Hepatic stellate cell (primary cell): Measurements from ENCODE around the gene TACC2.

ENCODE experiments used
- DNase-seq: peaks from one replicate; pipeline ENCODE4 v3.0.0; 2011; ENCODE audit warnings: low spot score

TACC2 gene

DNA sequence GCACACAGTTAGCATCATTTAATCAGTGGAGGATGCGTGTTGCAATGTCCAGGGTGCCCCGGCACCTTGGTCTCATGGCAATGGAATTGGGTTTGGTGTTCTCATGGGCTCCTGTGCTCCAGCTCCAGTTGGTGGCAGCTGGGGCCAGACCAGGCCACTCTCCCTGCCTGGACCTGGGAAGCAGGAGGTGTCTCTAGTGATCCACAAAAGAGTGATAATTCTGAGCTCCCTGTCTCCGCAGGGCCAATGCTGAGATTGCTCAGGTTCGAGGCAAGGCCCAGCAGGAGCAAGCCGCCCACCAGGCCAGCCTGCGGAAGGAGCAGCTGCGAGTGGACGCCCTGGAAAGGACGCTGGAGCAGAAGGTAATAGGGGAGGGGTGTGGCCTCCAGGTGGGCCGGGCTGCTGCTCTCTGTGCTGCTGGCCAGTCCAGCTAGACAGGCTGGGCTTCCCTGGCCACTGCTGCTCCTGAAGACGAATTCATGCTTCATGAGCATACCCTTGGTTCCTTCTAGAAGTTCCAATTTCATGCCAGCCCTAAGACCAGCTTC, 260.4 kb downstream of the TACC2 start:
- no peak for DNase-seq

DNA sequence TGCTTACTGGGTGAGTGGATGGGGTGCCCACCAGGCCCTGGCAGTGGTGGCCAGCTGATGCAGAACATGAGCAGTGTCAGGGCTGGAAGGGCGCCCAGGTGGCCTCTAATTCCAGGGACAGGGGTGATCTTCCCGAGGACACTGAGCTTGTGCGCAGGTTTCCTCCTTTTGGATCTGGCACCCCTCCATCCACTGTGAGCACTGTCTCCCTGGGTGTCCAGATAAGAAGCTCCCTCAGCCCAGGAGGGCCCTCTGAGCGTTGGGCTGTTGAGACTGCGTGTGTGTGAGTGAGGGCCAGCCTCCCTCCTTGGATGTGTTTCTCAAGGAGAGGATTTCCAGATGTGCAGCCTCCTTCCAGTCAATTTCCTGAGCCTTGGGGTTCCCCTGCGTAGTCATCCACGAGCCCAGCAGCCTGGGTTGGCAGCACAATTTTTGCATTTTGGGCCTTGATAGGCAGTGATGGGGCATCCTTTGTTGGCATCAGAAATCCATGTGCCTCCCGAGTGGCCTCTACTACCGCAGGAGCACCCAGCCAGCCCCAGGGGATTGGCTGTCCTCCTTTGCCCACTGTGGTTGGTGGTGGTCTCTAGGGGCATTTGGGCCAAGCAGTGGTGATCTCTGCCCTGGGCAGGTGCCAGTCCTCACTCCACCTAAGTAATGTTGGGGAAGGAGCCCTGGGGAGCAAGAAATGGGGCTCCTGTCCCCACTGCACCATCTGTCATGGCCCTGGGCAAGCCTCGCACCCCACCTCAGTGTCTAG, 261.2 kb downstream of the TACC2 start:
- no peak for DNase-seq

DNA sequence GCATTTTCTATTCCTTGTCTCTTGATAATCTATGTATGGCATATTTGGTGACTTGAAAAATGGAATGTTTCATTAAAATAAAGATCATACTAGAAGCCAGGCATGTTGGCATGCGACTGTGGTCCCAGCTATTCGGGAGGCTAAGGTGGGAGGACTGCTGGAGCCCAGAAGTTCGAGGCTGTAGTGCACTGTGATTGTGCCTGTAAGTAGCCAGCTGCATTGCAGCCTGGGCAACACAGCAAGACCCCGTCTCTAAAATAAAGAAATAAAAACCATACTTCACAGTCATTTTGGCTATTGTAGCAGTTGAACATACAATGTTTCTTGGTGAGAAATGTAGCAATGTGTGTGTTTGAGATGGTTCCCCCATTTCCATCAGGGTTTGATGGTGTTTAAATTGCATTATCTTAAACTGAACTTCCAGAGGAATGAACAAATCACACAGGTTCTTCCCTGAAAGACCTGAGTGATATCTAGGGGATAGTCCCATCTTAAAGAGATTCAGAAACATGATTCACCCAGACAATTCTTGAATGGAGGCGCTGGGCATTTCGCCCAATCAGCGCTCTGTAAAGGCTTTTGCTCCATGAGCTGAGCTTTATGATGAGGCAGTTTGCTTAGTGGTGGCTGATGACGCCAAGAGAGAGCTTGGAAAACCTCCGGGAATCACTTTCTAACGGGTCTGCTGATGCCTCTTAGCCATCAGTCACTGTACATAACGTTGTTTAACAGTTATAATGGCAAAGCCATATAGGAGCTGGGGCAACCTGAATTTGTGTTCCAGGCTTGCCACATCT, 262.7 kb downstream of the TACC2 start:
- DNase-seq, result no peak

DNA sequence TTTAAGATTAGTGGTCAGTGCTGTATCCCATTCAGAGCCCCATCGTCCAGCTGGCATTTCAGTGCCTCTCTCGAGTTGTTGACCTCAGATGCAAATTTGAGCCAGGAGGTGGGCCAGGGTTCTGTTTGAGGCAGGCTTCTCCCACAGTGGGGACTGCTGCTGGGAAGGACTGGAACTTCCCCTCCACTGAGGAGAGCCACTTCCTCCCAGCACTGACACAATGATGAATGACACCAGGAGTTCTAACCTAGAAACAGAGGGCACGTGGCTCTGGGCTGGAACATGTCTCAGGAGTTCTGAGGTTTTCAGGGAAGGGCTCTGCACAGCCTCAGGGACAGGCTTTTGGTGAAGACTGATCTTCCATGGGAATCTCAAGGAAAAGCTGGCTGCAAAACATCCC, 263.8 kb downstream of the TACC2 start:
- no peak for DNase-seq

DNA sequence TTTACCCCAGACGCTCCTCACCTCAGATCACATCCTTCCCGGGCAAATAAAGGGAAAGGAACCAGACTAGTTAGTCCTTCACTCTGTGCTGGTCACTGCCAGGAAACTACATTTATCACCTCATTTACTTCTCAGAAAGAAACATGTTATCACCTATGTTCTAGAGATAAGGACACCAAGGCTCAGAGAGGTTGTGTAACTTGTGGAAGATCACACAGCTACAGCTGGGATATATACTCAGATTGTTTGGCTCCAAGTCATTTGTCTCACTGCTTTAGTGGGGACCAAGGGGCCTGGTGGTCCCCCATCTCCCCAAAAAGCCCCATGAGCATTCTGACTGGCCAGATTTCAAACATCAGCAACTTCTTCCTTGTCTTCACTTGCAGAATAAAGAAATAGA, 264.6 kb downstream of the TACC2 start:
- DNase-seq, result no peak

DNA sequence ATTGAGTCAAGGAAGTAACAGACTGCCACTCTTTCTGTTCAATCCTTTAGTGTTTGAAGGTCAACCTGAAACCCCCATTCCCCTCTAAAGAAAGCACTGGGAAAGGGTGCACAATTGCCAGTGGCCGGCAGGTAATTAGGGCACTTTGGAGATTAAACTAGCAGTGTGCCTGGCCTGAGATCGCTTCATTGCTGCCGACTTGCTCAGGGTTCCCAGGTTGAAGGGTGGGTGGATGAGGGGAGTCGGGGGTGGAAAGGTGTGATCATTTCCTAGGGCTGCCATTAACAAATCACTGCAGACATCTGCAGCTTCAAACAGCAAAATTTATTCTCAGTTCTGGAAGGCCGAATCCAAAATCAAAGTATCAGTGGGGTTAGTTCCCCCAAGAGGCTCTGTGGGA, 265.9 kb downstream of the TACC2 start:
- DNase-seq, result no peak

DNA sequence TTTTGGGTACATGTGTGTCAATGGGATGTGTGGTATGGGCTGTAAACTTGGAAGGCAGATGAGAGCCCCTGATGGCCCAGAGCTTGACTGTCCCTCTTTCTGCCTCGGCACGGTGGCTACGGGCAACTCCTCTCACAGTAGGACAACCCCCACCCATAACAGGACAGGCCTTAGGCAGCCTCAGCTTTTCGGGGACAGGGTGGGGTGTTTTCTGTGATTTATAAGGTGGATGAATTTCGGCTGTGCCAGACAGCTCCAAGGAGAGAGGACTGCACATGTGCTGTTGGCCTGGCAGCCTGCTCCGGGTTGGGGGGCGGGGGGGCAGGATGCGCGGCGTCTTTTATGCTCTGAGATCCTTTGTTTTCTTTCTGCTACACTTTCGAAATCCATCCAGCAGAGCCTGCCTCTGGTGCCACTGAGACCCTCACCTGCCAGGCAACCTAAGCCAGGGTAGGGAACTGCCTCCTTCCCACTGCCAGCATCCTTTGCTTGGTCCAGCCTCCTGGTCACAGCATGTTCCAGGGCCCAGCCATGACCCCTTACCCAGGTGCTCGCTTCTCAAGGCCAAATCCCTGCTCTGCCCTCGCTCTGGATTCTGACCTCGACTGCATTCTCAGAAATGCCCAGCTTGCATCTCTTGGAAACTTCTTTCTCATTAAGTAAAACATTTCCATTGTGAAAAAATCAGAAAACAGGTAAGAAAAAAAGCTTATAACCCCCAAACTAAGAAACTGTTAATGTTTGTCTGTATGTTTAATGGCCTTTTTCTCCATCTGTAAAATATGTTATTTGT, 266.7 kb downstream of the TACC2 start:
- DNase-seq, result no peak

DNA sequence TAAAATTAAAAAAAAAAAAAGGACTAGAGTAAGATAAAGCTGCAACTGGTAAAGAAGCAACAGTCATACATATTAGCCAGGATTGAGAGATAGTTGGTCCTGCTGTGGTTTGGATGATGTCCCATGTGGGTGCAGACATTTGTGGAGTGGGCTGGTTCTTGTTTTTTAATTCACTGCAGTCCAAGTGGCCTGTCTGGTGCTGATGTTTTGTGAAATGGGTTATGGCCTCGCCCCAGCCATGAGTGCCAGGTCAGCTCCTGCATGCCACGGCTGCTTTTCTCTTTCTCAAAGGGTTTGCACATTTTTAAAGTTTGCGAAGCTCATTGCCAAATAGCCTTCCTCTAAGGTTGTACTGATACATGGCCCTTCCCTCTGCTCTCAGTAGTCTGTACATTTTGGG, 268.1 kb downstream of the TACC2 start:
- DNase-seq, result no peak

DNA sequence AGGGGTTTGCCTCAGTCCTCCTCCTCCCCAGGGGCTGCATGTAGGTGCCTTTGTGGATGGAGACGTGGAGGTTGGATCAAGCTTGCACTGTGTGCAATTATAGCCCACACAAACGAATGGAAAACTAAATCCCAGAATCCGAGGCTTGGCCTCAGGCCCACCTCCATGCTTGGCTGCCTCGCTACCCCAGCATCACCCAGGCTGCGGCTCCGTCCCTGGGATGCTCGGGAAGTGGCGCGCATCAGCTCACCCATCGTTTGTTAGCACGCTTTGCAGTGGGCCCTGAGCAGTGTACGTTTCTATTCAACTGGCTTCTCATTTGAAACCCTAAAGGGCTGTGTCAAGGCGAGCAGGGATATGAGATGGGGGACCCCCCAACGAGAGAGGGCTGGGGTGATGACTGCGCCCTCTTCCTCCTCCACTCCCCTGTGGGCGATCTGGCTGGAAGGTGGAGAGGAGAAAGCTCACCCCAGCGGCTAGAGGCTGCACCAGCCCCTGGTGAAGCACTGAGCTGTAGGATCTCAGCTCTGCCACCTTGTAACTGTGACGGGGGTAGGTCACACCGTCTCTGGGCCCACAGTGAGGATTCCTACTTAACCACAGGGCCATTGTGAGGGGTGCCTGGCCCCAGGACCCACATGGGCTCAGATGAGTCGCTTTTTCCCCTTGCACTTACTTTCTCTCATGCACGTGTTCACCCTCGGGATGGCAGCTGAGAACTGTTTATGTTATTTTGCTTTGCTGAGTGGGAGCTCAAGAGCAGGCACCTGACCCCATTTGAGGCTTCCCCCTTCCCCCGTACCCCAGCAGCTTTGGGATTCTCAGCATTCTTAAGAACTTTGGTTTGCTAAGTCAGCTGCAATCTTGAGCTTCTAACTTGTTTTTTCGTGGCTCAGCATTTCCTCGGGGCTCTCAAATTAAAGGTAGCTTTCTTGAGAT, 269.4 kb downstream of the TACC2 start:
- peak; percentile 41 for DNase-seq

DNA sequence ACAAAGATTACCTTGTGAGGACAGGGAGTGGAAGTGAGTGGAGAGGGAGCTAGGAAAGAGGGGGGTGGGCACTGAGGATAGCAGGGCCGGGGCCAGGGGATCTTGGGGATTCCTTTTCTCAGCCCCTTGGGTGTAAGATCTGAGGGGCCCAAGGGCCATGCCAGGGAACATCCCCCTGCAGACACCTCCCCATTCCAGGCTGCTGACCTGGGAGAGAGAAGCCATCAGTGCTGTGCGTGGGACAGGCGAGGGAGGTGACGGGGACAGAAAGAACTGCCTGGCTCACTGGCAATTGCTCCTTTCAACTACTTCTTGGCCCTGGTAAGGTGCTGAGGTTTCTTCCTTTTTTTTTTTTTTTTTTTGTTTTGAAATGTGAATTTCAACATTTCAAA, 270.1 kb downstream of the TACC2 start:
- no peak for DNase-seq

DNA sequence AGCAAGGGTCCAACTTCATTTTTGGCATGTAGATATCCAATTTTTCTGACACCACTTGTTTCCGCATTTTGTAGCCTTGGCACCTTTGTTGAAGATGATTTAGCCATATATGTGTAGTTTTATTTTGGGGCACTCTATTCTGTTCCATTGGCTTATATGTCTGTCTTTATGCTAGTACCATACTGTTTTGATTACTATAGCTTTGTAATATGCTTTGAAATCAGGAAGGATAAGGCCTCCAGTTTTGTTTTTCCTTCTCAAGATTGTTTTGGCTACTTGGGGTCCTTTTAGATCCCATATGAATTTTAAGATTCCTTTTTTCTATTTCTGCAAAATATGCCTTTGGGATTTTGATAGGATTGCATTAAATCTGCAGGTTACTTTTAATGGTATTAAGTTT, 272.6 kb downstream of the TACC2 start:
- DNase-seq, result no peak

DNA sequence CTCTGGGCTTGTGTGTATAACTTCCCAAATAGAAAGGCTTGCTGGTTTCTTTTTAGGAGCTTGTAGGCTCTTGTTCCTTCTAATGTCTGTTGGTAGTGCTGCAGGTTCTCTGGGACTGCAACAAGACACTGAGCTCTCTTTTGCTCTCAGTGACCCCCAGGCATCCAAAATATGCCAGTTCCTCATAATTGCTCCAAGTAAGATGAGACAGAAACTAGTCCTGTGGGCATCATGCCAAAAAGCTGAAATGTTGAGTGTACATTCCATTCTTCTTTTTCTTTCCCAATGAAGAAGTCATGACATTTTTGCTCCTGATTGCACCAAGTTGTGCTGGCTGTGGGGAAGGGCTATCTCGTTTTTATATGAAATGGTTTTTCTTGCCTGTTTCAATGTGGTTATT, 275.0 kb downstream of the TACC2 start:
- peak; percentile 72 for DNase-seq

DNA sequence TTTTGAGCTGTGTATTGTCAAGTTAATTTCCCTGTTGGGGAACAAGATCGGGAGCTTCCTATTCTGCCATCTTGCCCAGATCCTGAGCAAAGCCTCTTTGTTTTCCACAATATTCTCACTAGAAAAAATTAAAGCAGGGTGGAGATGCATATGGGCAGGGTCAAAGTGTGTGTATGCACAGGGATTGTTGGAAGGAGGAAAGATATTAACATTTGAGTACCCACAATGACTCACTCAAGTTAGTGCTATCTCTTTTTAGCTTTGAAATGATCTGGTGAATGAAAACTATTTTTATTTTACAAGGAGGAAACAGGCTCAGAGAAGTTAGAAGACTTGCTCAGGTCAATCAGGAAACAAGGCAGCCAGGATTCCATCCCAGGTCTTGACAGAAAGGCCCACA, 275.5 kb downstream of the TACC2 start:
- no peak for DNase-seq

DNA sequence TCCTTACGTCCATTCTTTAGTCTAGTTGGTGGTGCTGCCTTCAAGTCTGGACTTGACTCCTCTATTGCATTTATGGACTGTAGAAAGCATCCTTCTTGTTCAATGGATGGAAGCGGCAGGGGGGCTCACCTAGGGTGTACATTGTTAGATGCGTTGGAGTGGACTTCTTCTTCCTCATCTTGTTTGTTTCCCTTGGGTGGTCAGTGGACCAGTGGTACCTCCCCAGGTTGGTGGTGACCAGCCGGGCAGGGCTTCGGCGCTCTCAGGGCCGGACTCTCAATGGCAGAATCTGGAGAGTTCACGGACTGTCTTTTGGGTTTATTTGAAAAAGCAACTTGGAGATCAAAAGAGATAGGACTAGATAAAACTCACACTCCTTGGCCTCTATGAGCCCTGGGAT, 276.0 kb downstream of the TACC2 start:
- no peak for DNase-seq

DNA sequence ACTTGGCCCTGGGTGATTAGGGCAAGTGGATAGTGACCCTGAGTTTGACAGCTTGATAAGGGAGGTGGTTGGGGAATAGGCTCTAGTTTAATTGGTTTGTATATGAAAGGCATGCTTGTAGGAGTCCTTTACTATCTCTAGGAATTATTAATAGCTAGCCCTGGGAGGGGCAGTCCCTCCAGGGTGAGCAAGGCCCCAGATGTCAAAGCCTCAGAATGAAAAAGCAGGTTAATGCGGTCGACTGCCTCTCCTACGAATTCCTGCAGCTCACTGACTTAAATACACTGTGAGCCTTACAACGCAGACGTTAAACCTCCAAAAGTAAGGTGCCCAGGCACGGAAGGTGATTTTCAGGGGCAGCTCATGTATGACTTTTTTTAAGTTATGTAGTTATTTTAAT, 276.9 kb downstream of the TACC2 start:
- DNase-seq, result no peak

DNA sequence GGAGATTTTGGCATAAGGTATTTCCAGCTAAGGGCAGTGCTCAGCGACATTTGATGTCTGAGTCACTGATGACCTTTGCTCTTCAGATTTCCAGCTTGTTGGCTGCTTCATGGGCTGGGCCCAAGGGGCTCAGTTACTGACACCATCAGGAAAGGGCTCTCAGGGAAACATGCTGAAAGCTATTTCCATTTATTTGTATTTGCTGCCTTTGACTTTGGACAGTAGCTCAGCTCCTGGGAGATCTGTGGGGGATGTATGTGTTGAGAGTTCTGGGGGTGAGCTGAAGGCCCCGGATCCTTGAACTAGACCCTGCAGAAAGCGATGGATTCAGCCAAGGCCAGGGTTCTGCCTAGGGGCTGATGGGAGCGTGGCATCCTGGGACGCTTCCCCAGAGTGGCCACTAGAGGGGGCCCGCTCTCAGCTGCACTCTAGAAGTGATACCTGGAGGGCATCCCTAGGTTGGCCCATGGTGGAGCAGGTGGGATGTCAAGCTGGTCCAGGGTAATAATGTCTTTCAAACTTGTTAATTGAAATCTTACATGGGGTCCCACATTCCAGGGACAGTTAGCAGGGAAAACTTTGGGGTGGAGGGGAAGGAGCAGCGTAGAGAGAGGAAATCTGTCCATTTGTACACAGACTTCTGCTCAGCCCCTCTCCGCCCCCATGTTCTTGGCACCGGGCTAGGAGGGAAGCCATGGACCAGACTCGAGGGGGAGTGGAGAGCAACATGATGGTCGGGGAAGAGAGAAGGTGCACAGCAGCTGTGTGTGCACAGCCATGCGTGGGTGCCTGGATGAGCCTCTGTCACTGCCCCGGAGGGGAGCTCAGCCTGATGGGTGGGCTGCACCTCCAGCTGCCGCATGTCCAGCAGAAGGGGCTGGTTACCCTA, 279.1 kb downstream of the TACC2 start:
- peak; percentile 72 for DNase-seq

DNA sequence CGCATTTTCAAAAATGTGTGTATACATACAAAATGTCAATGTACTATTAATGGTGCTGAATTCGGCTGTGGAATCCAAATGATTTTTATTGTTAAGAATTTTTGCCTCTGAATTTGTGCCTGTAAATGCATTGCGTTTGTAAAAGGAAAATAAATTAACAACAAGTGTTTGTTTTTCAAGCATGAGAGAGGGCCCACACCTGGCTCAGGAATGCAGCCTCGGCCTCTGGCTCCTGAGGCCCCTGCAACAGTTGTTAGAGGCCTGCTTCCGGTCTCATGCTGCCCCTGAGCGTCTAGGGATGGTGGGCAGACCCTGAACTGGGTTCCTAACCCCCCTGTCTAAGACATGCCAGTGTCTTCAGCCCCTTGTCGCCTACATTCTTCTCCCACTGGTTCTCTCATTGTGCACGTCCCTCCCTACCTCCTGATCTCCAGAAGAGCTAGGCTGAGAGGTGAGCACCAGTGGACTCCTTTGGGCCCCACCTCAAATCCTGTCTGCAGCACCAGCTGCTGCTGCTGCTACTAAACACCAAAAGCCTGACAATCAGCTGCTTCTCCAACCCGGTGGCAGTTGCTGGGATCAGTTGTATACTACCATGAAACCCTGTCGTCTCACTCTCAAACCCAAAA, 280.2 kb downstream of the TACC2 start:
- no peak for DNase-seq

DNA sequence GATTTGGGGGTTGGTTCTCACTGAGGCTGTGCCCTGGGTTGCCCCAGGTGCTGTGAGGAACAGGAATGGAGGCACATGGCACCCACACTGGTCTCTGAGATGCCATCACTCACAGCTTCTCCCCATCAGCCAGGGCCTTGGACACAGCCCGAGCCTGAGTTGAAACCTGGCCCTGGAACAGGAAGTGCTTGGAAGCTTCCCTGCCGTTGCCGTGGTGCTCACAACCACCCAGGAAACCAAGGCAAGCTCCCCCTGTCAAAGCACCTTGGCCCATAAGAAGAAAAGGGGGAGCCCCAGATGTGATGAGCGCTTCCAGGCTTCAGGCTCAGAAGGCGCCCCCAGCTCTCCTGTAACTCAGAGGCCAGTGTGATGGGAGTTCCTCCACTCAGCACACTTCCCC, 282.1 kb downstream of the TACC2 start, which contains the start of gene BTBD16:
BTBD16 (plus strand) TSS at position 221 of the 400 bp plus-strand sequence. CDS start 3,786 bp downstream, outside the sequence.
- no peak for DNase-seq

DNA sequence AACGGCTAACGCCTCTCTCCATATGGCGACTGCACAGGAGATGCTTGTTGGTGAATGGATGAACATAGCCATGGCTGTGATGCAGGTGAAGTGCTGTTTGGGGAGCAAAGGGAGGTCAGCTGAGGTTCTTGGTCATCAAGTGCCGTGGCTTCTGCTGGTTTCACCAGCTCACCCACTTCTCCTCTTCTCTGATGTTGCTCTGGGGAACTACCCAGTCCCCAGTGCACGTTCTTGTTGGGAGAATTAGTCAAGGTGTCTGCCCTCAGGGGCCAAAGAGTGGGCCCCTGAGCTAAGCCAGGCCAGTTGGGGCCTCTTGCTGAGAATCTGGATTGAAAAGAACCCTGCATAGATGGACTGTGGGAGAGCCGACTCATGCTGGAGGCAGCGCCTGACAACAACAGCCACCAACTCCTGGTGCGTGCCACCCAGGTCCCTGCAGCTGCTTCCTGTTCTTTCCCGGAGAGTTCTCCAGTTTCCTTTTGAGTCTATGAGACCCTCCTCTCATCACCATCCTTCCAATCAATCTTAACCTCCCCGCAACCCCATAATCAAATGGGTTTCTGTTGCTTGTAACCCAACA, 285.1 kb downstream of the TACC2 start:
- no peak for DNase-seq
